NCI-H2171 treated with DMSO at 0.1 percent for 48 hours (cell line): ENCODE data around the gene ARHGDIA.

Experiments
- DNase-seq: peaks from one replicate; lab custom pipeline; 2025; lab: John Stamatoyannopoulos, UW

ARHGDIA gene

GRCh38 chr17:81905993-81906392 lies 34.9 kb upstream of the ARHGDIA start:
- DNase-seq: no peak

- no peak for DNase-seq
Observed at GRCh38 chr17:81905424-81905875, 34.3 kb upstream of the ARHGDIA start.

DNA sequence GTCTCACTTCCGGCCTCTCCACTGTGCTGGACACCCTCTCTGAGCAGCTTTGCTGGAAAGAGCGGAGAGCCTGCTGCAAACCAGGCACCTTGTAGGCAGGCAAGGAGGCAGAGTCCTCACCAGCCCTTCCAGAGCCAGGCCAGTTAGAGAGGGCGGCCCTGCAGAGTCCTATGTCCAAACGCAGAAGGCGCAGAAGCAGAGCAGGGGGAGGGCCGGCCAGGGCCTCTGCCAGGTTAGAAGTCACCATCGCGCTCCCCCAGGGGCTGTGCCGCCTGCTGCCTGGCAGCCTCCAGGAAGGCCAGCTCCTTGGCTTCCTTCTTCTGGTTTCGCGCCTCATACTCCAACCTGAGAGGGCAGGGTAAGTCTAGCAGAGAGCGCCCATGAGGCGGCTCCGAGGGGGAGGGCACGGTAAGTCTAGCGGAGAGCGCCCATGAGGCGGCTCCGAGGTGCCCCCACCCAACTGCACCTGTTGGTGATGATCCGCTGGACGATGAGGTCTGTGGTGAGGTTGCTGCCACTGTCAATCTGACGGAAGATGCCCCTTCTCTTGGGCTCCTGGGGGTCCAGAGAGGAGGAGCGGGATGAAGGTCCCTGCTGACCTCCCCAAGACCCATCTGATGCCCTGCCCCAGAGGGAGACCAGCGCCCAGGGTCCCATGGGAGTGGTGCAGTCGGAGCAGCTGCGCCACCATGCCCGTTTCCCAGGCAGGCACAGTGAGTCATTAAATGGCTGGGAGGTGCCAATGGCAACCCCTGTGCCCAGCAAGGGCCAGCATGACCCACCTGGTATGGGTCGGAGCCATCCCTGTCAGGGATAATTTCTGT lies 33.7 kb upstream of the ARHGDIA start:
- no peak for DNase-seq

- DNase-seq: no peak
Observed at GRCh38 chr17:81903896-81904599, 32.9 kb upstream of the ARHGDIA start.

DNA sequence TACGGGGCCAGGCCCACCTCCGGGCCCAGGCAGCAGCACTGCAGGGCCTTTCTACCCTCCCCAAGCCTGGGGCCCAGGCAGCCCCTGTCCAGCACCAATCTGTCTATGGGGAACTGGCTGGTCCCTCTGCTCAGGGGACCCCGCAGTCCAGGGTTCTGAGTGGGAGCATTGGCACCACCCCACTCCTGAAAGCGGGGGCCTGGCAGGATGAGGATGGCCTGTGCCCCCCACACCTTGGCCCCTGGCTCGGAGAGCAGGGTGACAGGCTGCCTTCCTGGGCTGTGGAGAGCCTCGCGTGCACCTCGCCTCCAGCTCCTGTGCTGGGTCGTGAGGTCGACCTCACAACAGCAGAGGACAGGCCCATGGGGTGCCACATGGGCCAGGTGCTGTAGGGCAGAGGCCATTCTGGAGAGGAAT lies 32.3 kb upstream of the ARHGDIA start:
- DNase-seq: no peak

DNA sequence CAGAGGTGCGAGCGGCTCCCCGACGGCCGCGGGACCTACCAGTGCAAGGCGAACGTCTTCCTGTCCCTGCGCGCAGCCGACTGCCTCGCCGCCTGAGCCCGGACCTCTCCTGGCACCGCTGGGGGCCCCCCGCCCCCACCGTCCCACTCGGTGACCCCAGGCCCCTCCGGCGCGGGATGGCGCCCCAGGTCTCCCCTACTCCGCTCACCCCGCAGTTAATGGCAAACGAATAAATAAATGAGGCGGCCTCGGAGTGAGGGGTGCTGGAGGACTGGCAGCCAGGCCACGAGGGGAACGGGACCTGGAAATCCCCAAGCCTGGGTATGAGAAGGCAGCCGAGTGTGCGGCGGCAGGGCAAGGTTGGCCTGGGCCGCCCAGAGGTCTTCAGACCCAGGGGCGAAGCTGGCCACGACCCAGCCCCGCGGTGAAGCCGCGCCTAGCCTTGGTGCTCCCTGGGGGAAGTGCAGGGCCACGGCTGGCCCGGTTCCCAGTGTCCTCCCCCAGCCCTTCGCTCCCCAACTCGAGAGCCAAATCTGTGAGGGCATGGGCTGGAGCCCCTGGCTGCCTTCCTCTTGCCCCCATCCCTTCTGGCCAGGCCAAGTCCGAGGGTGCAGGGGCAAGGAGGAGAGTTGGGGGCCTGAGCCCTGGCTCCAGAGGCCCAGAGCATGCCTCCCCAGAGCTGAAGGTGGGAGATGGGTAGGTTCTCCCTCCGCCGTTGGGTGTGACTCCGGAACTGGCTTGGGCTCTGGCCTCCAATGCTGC lies 31.7 kb upstream of the ARHGDIA start:
- no peak for DNase-seq

- peak; percentile 10 for DNase-seq
Observed at GRCh38 chr17:81902023-81902652, 31.0 kb upstream of the ARHGDIA start, which contains the start of gene NPB. NPB (plus strand) TSS chr17:81902238; CDS start chr17:81902278, 40 bp downstream.

DNA sequence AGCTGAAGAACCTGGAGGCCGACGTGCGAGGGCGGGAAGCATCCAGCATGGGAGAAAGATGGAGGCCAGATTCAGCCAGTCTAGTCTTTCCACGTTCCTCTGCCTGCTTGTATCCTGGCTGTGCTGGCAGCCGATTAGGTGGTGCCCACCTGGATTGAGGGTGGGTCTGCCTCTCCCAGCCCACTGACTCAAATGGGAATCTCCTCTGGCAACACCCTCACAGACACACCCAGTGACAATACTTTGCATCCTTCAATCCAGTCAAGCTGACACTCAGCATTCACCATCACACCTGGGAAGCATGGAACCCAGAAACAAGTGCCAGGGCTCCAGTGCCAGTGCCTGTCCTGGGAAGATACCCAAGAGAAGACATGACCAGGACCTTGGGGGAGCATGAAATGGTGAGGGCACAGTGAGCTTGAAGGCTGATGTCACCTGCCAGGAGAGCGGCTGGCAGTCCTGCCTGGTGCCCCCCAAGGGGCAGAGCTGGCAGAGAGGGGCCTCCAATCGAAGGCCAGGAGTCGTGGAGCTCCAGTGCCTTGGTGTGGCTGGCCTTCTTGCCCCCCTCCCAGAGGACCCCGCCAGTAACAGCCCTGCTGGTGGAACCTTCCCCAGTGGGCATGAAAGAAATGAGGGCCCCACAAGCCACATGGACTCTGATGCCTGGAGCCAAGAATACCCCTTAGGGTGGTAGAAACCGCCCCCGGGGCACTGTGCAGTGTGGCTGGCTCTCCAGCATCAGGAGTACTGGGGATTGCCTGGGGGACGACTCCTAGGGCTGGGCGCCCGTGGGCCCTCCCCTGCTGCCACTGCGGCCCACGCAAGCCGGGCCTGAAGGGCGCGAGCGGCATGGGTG lies 30.3 kb upstream of the ARHGDIA start:
- DNase-seq: no peak

GRCh38 chr17:81900181-81900820 lies 29.2 kb upstream of the ARHGDIA start:
- DNase-seq: no peak

DNA sequence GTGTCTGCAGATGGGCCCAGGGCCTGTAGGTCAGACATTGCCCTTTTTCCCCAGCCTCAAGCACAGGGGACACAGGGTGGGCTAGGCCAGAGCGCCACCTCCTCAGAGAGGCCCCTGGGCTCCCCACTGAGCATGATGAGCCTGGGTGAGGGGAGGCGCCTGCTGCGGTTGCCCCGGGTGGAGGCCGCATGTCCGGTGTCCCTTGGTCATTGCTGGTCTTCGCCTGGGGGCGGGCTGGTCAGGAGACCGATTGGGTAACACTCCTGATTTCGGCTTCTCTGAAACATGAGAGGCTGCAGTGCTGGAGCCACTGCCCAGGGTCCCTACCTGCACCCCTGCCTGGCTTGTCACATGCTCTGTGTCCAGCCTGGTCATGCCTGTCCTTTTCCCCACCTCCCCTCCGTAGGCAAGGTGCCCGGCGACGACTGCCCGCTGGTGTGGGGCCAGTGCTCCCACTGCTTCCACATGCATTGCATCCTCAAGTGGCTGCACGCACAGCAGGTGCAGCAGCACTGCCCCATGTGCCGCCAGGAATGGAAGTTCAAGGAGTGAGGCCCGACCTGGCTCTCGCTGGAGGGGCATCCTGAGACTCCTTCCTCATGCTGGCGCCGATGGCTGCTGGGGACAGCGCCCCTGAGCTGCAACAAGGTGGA lies 28.5 kb upstream of the ARHGDIA start:
- no peak for DNase-seq

DNA sequence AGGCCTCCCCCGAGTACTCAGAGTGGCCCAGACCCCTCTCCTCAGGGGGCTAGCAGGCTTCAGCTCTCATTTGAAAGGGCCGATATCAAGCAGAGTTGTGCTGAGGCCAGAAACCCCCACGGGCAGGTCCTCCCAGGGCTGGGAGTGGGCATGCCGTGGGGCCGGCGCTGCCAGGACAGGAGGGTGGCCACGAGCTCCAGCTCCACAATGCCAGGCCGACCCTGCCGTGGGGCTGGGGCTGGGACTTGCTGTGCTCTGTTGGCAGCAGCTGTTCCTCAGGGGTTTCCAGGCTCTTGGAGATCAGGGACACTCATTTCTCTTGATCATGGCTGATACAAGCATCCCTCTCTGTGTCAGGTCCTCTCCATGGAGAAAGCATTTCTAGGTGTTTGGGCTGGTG lies 27.7 kb upstream of the ARHGDIA start:
- DNase-seq: no peak

- no peak for DNase-seq
Observed at GRCh38 chr17:81898029-81898866, 27.1 kb upstream of the ARHGDIA start.

- no peak for DNase-seq
Observed at GRCh38 chr17:81895400-81895799, 24.3 kb upstream of the ARHGDIA start.

GRCh38 chr17:81891303-81891552 lies 20.1 kb upstream of the ARHGDIA start:
- no peak for DNase-seq

- no peak for DNase-seq
Observed at GRCh38 chr17:81890447-81891302, 19.5 kb upstream of the ARHGDIA start.

DNA sequence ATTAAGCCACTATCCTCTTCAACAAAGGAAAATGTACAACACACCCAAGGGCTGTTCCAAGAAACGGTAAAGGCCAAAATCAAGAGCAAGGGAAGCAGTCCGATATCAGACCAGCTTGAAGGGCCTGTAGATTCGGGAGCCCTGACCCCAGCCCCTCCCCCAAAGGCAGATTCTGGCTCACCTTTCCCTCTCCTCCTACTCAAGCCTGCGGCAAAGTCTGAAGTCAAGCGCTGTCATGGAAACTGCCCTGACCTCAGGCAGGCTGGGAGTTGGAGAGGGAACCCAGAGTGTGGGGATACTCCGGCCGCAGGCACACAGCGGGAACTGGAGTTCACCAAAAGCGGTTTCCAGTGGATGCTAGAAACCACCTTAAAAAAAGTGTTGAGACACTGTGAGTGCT lies 18.5 kb upstream of the ARHGDIA start:
- DNase-seq: no peak

DNA sequence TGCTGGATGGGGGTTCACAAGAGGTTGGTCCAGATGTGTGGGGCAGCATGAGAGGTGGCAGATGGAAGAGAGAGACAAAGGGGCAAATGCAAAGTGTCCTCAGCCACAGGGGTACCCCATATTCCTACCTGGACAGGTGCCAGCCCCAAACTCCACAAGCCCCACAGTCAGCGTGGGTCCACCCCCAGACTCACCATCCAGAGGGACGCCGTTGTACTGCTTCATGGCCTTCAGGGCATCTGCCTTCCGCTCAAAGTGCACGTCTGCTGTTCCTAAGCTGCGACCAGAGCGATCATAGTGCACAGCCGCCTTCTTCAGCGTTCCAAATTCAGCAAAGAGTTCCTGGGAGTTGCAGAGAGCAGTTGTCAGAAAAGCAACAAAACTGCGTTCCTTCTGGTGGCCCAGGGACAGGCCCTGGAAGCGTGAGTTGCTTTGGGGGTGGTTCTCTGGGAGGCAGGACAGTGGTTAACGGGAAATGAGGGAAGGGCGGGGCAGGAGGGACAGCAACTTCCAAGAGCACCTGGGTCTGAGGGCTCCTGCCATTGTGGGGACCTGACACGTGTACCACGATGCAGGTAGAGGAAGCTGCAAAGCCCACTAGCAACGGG lies 18.0 kb upstream of the ARHGDIA start:
- no peak for DNase-seq
